GM12873 (cell line): Measurements from ENCODE around the gene GALP.

ENCODE experiments used
- CTCF ChIP-seq: IDR thresholded peaks from 2 replicates; pipeline ENCODE4 v1.5.1; 2012; ENCODE audit warnings: low read depth, mild to moderate bottlenecking, moderate library complexity, low read length, control low read depth; ENCODE audit not compliant: insufficient read depth; ENCODE audit errors: missing control alignments

GALP gene

GRCh38 chr19:56170261-56170660, 5.5 kb upstream of the GALP start:
- no peak for TF ChIP-seq CTCF

- TF ChIP-seq CTCF, result no peak
These were observed 1.7 kb upstream of the GALP start for GRCh38 chr19:56174086-56174485.

- no peak for TF ChIP-seq CTCF
These were observed 1.3 kb upstream of the GALP start for GRCh38 chr19:56174550-56174949.

- TF ChIP-seq CTCF, result no peak
These were observed 1.1 kb downstream of the GALP start for GRCh38 chr19:56176881-56177280.

- no peak for TF ChIP-seq CTCF
These were observed 1.9 kb downstream of the GALP start for GRCh38 chr19:56177564-56178243.

GRCh38 chr19:56189785-56190184, 14.0 kb downstream of the GALP start:
- TF ChIP-seq CTCF, result peak; percentile 20

GRCh38 chr19:56191115-56191514, 15.3 kb downstream of the GALP start:
- TF ChIP-seq CTCF, result no peak
